ENCODE measurements around the gene SRGAP1.

Gene SRGAP1

DNA sequence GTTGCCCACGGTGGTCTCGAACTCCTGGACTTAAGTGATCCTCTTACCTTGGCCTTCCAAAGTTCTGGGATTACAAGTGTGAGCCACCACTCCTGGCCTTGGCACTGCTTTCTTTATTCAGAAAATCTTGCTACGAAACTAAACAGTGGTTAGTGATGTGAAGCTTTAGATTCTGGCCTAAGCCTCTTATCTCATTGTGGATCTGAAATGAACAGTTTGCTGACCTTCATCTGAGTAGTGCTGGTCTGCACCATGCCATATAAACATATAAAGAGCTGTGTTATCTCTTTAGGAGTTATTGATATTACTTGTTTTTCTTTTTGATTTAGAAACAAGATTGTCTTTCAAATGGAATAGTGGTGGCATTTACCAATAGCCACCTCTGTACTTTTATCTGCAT, 22.6 kb downstream of the SRGAP1 start:
- no peaks in the 10 kb centered on the region for H3K4me1 ChIP-seq (ENCODE audit: control extremely low read depth in 1 of 4, control insufficient read depth in 4 of 4, insufficient read depth in 4 of 4, low read length in 3 of 4)
- WGBS (ENCODE audit: insufficient coverage): 100% methylated on average over 2 of the region's 3 CpGs
- DNase-seq: no peak
- H3K36me3 ChIP-seq (ENCODE audit: control insufficient read depth in 4 of 4, insufficient read depth in 4 of 4, low read length in 3 of 4): no peaks in the 10 kb centered on the region
- CTCF ChIA-PET: interaction anchor here (0.6 kb wide), 1 partner anchor 158 kb away, joined by 3 read pairs; no protein-coding TSS in a partner anchor
- H3K27ac ChIP-seq (ENCODE audit: insufficient read depth in 1 of 2, low read depth in 1 of 2, low read length in 2 of 2, poor library complexity in 1 of 2, severe bottlenecking in 2 of 2): no peak overlapping the region
- no peaks in the 10 kb centered on the region for H3K9me3 ChIP-seq (ENCODE audit: control extremely low read depth in 1 of 5, control insufficient read depth in 4 of 5, insufficient read depth in 2 of 5, low read depth in 1 of 5, low read length in 4 of 5)
- no peaks in the 10 kb centered on the region for H3K27me3 ChIP-seq (replicated peaks in 2 of 5; ENCODE audit: control insufficient read depth in 4 of 5, insufficient read depth in 5 of 5, low read length in 4 of 5)
- H3K4me3 ChIP-seq (ENCODE audit: control insufficient read depth in 1 of 7, extremely low read depth in 1 of 7, insufficient read depth in 4 of 7, low read depth in 2 of 7, low read length in 6 of 7): no peak overlapping the region
- POLR2A ChIA-PET: no interaction called here

DNA sequence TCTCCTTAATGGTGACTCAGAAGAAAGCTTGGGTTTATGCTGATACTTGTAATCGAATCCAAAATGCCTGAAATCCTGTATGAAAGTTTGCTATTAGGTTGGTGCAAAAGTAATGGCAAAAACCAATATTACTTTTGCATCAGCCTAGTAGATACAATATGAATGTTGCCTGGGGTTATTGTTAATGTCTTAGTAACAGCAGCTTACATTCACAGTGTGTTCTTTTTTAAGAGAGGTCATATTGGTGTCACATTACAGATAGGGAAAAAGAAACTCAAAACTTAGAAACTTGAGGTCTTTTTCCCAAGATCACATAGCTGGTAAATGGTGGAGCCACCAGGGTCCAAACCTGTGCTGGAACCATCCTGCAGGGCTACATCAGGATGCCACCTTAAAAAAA, 25.2 kb downstream of the SRGAP1 start:
- Histone ChIP-seq H3K4me1 (ENCODE audit: control extremely low read depth in 1 of 4, control insufficient read depth in 4 of 4, insufficient read depth in 4 of 4, low read length in 3 of 4) (no peaks in the 10 kb centered on the region), H3K36me3 (ENCODE audit: control insufficient read depth in 4 of 4, insufficient read depth in 4 of 4, low read length in 3 of 4) (no peaks in the 10 kb centered on the region), H3K9me3 (ENCODE audit: control extremely low read depth in 1 of 5, control insufficient read depth in 4 of 5, insufficient read depth in 2 of 5, low read depth in 1 of 5, low read length in 4 of 5) (no peaks in the 10 kb centered on the region), H3K27me3 (replicated peaks in 2 of 5; ENCODE audit: control insufficient read depth in 4 of 5, insufficient read depth in 5 of 5, low read length in 4 of 5) (no peaks in the 10 kb centered on the region), H3K4me3 (ENCODE audit: control insufficient read depth in 1 of 7, extremely low read depth in 1 of 7, insufficient read depth in 4 of 7, low read depth in 2 of 7, low read length in 6 of 7) (no peak overlapping the region), H3K27ac (ENCODE audit: insufficient read depth in 1 of 2, low read depth in 1 of 2, low read length in 2 of 2, poor library complexity in 1 of 2, severe bottlenecking in 2 of 2) (no peak overlapping the region)
- CTCF ChIA-PET: no interaction called here
- POLR2A ChIA-PET: no interaction called here
- no peak for DNase-seq
- 100% methylated on average over 1 of the region's 1 CpG for WGBS (ENCODE audit: insufficient coverage)

DNA sequence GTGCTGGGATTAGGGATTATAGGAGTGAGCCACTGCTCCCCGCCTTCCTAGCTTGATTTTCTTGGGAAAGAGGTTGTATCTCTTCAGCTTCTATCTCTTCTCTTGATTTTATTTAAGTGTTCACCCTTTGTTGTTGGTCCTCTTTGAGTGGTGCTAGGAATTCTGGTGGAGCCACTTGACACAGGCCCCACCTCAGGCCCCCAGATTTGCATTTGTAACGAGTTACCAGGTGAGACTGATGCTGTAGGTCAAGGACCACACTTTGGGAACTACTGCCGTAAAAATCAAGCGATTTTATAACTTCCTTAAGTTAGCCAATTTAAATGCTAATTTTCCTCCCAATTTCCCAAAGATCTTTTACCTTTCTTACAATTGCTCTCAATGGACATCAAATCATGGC, 26.3 kb downstream of the SRGAP1 start:
- Histone ChIP-seq H3K27me3 (replicated peaks in 2 of 5; ENCODE audit: control insufficient read depth in 4 of 5, insufficient read depth in 5 of 5, low read length in 4 of 5) (no peaks in the 10 kb centered on the region), H3K4me3 (ENCODE audit: control insufficient read depth in 1 of 7, extremely low read depth in 1 of 7, insufficient read depth in 4 of 7, low read depth in 2 of 7, low read length in 6 of 7) (no peak overlapping the region), H3K4me1 (ENCODE audit: control extremely low read depth in 1 of 4, control insufficient read depth in 4 of 4, insufficient read depth in 4 of 4, low read length in 3 of 4) (no peaks in the 10 kb centered on the region), H3K9me3 (ENCODE audit: control extremely low read depth in 1 of 5, control insufficient read depth in 4 of 5, insufficient read depth in 2 of 5, low read depth in 1 of 5, low read length in 4 of 5) (no peaks in the 10 kb centered on the region), H3K27ac (ENCODE audit: insufficient read depth in 1 of 2, low read depth in 1 of 2, low read length in 2 of 2, poor library complexity in 1 of 2, severe bottlenecking in 2 of 2) (no peak overlapping the region), H3K36me3 (ENCODE audit: control insufficient read depth in 4 of 4, insufficient read depth in 4 of 4, low read length in 3 of 4) (no peaks in the 10 kb centered on the region)
- ChIA-PET POLR2A (no interaction called here), CTCF (no interaction called here)
- 93% methylated on average over 3 of the region's 4 CpGs for WGBS (ENCODE audit: insufficient coverage)
- DNase-seq: no peak

DNA sequence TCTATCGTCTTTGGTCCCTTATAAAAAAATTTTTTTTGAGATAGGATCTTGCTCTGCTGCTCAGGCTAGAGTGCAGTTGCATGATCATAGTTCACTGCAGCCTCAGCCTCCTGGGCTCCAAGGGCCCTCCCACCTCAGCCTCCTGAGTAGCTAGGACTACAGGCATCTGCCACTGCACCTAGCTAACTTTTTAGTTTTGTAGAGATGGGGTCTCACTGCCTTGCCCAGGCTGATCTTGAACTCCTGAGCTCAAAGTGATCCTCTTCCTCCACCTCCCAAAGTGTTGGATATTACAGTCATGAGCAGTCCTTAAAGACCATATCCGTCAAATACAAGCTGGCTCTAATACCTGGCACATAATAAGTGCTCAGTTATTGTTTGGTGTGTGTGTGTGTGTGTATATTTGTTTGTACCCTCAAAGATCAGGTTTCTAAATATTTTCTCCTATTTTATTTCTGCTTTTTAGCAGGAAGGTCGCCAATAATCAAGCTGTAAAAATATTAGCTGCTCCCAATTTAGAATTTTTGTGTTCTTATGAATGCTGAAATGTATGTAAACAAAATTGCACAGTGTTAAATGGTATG, 30.5 kb downstream of the SRGAP1 start:
- H3K4me3 ChIP-seq (ENCODE audit: control insufficient read depth in 1 of 7, extremely low read depth in 1 of 7, insufficient read depth in 4 of 7, low read depth in 2 of 7, low read length in 6 of 7): no peak overlapping the region
- no peak overlapping the region for H3K27ac ChIP-seq (ENCODE audit: insufficient read depth in 1 of 2, low read depth in 1 of 2, low read length in 2 of 2, poor library complexity in 1 of 2, severe bottlenecking in 2 of 2)
- ChIA-PET POLR2A (no interaction called here), CTCF (interaction anchor here (0.9 to 1.1 kb wide), 2 partner anchors 24 to 30 kb away, joined by 3 read pairs; partner anchors contain the start of gene SRGAP1)
- no peaks in the 10 kb centered on the region for H3K27me3 ChIP-seq (replicated peaks in 2 of 5; ENCODE audit: control insufficient read depth in 4 of 5, insufficient read depth in 5 of 5, low read length in 4 of 5)
- no peaks in the 10 kb centered on the region for H3K36me3 ChIP-seq (ENCODE audit: control insufficient read depth in 4 of 4, insufficient read depth in 4 of 4, low read length in 3 of 4)
- WGBS (ENCODE audit: insufficient coverage): no CpG with 5 or more reads among the region's 3 CpGs
- H3K9me3 ChIP-seq (ENCODE audit: control extremely low read depth in 1 of 5, control insufficient read depth in 4 of 5, insufficient read depth in 2 of 5, low read depth in 1 of 5, low read length in 4 of 5): no peaks in the 10 kb centered on the region
- H3K4me1 ChIP-seq (ENCODE audit: control extremely low read depth in 1 of 4, control insufficient read depth in 4 of 4, insufficient read depth in 4 of 4, low read length in 3 of 4): no peaks in the 10 kb centered on the region
- DNase-seq: no peak

DNA sequence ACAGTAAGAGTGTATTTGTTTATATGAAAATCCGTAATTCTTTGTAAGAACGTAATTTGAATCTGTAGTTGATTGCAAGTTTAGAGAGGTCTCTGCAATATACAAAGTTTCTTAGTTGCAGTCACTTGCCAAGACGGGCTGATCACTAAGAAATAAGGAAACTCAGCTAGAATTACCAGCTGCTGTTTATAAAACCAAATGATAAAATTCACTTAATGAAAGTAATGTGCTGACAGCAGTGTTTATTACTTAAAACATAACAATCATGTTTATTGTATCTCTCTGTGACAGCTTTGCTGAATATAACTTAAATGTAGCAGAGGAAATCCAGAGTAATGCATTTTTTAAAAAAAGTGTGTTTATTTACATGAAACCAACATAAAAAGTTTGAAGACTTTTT, 31.2 kb downstream of the SRGAP1 start:
- ChIA-PET POLR2A (no interaction called here), CTCF (interaction anchor here (1.1 kb wide), 1 partner anchor 31 kb away, joined by 3 read pairs; the partner anchor contains the start of gene SRGAP1)
- Histone ChIP-seq H3K4me1 (ENCODE audit: control extremely low read depth in 1 of 4, control insufficient read depth in 4 of 4, insufficient read depth in 4 of 4, low read length in 3 of 4) (no peaks in the 10 kb centered on the region), H3K9me3 (ENCODE audit: control extremely low read depth in 1 of 5, control insufficient read depth in 4 of 5, insufficient read depth in 2 of 5, low read depth in 1 of 5, low read length in 4 of 5) (no peaks in the 10 kb centered on the region), H3K27me3 (replicated peaks in 2 of 5; ENCODE audit: control insufficient read depth in 4 of 5, insufficient read depth in 5 of 5, low read length in 4 of 5) (no peaks in the 10 kb centered on the region), H3K4me3 (ENCODE audit: control insufficient read depth in 1 of 7, extremely low read depth in 1 of 7, insufficient read depth in 4 of 7, low read depth in 2 of 7, low read length in 6 of 7) (no peak overlapping the region), H3K36me3 (ENCODE audit: control insufficient read depth in 4 of 4, insufficient read depth in 4 of 4, low read length in 3 of 4) (no peaks in the 10 kb centered on the region), H3K27ac (ENCODE audit: insufficient read depth in 1 of 2, low read depth in 1 of 2, low read length in 2 of 2, poor library complexity in 1 of 2, severe bottlenecking in 2 of 2) (no peak overlapping the region)
- 92% methylated on average over 2 of the region's 3 CpGs for WGBS (ENCODE audit: insufficient coverage)
- DNase-seq: no peak

DNA sequence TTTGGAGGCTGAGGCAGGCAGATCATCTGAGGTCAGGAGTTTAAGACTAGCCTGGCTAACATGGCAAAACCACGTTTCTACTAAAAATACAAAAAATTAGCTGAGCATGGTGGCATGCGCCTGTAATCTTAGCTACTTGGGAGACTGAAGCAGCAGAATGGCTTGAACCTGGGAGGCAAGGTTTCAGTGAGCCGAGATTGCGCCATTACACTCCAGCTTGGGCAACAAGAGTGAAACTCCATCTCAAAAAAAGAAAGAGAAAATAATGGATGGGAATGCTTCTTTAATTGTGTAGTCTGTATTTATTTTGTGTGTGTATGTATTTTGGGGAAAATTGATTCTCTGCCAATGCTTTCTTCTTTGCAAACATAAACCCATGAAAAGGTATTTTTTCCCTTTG, 32.5 kb downstream of the SRGAP1 start:
- DNase-seq: no peak
- Histone ChIP-seq H3K36me3 (ENCODE audit: control insufficient read depth in 4 of 4, insufficient read depth in 4 of 4, low read length in 3 of 4) (no peaks in the 10 kb centered on the region), H3K4me1 (ENCODE audit: control extremely low read depth in 1 of 4, control insufficient read depth in 4 of 4, insufficient read depth in 4 of 4, low read length in 3 of 4) (no peaks in the 10 kb centered on the region), H3K27ac (ENCODE audit: insufficient read depth in 1 of 2, low read depth in 1 of 2, low read length in 2 of 2, poor library complexity in 1 of 2, severe bottlenecking in 2 of 2) (no peak overlapping the region), H3K9me3 (ENCODE audit: control extremely low read depth in 1 of 5, control insufficient read depth in 4 of 5, insufficient read depth in 2 of 5, low read depth in 1 of 5, low read length in 4 of 5) (no peaks in the 10 kb centered on the region), H3K27me3 (replicated peaks in 2 of 5; ENCODE audit: control insufficient read depth in 4 of 5, insufficient read depth in 5 of 5, low read length in 4 of 5) (no peaks in the 10 kb centered on the region), H3K4me3 (ENCODE audit: control insufficient read depth in 1 of 7, extremely low read depth in 1 of 7, insufficient read depth in 4 of 7, low read depth in 2 of 7, low read length in 6 of 7) (no peak overlapping the region)
- ChIA-PET CTCF (no interaction called here), POLR2A (no interaction called here)
- WGBS (ENCODE audit: insufficient coverage): 92% methylated on average over 3 of the region's 4 CpGs

DNA sequence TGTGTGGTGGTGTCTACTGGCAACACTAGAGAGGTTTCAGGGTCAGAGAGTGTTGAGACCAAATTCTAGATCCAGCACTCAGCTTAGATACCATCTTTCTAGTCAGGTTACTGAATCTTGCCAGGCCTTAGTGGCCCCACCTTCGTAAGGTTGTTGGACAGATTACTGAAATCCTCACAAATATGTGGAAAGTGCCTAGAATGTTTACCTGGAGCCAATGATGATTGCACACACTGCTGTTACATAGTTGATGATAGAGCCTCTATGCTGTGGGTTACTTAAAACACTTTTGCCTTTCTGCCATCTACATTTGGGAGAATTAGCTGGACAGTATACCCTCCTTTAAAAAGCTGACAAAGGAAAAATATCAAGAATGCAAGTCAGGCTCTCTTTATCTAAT, 33.2 kb downstream of the SRGAP1 start:
- POLR2A ChIA-PET: no interaction called here
- Histone ChIP-seq H3K4me1 (ENCODE audit: control extremely low read depth in 1 of 4, control insufficient read depth in 4 of 4, insufficient read depth in 4 of 4, low read length in 3 of 4) (no peaks in the 10 kb centered on the region), H3K27me3 (replicated peaks in 2 of 5; ENCODE audit: control insufficient read depth in 4 of 5, insufficient read depth in 5 of 5, low read length in 4 of 5) (no peaks in the 10 kb centered on the region), H3K27ac (ENCODE audit: insufficient read depth in 1 of 2, low read depth in 1 of 2, low read length in 2 of 2, poor library complexity in 1 of 2, severe bottlenecking in 2 of 2) (no peak overlapping the region), H3K36me3 (ENCODE audit: control insufficient read depth in 4 of 4, insufficient read depth in 4 of 4, low read length in 3 of 4) (no peaks in the 10 kb centered on the region), H3K4me3 (ENCODE audit: control insufficient read depth in 1 of 7, extremely low read depth in 1 of 7, insufficient read depth in 4 of 7, low read depth in 2 of 7, low read length in 6 of 7) (no peak overlapping the region), H3K9me3 (ENCODE audit: control extremely low read depth in 1 of 5, control insufficient read depth in 4 of 5, insufficient read depth in 2 of 5, low read depth in 1 of 5, low read length in 4 of 5) (no peaks in the 10 kb centered on the region)
- WGBS (ENCODE audit: insufficient coverage): no CpG with 5 or more reads among the region's 1 CpG
- CTCF ChIA-PET: no interaction called here
- no peak for DNase-seq
